Activated naive CD4-positive, alpha-beta T cell treated with Interleukin-2 at 50 U/mL for 16 hours (primary cell): ENCODE results near the gene DLX5.
A peak's percentile ranks its signal among the peaks of the same experiment; 100 is the strongest.

Experiments
- DNase-seq: peaks from one replicate; pipeline ENCODE4 v3.0.0-alpha.2; 2020

DLX5 gene

DNA sequence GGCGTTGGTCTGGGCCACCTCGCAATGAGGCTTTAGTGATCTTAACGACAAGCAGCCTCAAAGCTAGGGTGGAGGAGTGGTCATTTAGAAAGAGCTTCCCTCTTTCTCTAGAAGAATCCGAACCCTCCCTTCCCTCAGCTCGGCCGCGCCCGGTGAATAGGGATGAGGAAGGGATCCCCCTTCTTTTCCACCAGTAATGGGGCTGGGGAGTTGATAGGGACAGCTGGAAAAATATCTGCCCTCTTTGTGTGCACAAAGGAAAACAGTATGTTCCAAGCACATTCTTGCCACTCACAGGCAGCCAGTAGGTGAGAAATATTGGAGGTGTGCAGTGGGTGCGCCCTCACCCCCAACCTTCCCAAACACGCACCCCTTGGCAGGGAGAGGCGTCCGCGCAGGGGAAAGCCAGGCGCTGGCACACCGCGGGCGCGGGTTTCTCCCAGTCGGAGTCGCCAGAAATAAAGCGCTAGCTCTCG, 6.5 kb downstream of the DLX5 start:
- no peak for DNase-seq

DNA sequence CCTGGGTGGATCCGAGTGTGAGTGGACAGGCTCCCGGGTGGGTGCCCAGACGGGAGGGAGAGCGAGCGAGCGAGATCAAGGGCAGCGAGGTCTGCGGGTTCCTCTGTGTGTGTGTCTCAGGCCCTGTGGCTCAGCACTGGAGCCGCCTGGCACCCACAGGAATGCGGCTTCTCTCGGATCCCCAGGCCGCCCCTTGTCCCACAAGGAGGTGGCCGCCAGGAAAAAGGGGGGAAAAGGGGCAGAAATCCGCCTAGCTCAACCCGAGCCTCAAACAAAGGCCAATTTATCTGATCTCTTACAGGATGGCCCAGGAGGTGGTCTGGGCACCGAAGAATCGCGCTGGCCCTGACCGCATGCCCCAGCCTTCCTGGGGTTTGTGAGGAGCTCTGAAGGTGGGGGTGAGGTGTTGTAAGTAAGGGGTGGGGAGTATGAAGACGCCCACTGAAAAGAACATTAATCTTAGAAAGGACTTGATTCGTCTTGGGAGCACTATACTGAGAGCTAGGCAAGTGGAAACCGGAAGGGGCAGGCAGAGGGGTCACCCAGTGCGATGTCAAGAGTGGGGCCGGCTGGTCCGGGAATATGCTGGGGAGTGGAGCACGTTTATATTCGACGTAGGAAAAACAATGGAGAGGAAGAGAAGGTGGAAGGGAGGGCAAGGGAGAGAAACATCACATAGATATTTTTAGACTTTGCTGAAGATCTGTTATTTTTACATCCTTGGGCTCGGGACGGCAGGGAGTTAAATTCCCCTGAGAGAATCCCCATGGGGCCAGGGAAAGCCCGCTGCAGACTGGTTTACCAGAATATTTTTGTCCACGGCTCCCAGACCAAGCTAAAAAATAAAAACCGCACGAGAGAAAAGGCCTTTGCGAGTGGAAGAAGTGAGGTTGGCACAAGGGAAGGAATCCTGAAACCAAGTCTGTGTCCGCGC, 7.2 kb downstream of the DLX5 start:
- no peak for DNase-seq

DNA sequence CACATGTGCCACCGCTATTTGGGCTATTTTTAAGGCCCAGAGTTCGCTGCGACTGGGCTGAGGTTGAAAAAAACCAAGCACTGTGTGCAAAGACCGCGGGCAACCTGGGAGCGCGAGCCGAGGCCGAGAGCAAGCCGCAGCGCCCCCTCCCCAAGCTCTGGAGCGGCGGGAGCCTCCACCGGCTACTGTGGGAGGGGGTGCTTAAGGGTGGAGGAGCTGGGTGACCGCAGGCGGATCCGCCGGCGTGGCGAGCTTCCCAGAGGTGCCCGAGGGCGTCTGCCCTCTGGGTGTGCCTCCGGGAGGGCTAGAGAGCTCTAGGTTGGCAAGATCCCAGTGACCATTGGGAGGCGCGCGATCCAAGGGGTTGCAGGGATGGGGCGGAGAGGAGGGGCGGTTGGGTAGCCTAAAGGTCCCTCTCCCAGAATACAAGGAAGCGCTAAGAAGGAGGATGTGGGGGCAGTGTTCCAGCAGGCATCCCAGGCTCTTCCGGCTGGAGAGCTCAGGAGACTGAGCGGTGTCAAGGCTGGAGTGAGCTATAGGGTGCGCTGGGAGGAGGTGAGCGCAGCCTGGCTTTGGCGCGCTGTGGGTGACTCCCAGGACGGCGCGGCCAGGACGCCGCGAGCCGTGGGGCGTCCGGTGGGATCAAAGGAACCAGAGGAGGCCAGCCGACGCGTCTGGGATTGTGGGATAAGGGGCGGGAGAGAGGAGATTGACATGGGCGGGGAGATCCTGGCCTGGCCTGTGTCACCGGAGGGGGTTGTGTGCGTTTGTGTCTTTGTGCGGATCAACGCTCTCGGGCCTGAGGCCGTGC, 8.0 kb downstream of the DLX5 start:
- no peak for DNase-seq

DNA sequence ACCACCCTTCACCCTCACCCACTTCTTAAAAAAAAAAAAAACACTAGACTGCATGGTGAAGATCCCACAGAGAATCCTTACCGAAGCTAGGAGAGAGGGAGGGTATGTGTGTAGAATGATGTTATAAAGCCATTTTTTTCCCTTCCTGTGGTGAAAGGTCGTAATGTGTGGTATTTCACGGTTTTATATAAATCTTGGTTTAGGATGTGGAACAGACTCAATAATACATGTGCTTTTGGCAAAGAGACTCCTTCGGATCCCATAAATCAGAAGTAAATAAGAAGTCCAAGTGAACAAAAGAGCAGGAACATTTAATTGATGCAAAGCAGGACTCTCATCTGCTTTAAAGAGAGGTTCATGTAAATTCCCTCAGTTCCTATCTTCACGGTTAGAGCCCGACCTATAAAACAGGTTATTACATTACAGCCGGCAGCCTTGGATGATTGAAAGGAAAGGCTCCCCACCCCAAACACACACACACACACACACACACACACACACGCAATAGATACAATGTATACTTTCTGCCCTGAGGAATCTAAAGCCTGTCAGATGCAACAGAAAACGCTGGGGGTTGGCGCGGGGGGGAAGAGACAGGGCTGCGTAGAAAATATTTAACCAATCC, 8.8 kb downstream of the DLX5 start:
- no peak for DNase-seq

DNA sequence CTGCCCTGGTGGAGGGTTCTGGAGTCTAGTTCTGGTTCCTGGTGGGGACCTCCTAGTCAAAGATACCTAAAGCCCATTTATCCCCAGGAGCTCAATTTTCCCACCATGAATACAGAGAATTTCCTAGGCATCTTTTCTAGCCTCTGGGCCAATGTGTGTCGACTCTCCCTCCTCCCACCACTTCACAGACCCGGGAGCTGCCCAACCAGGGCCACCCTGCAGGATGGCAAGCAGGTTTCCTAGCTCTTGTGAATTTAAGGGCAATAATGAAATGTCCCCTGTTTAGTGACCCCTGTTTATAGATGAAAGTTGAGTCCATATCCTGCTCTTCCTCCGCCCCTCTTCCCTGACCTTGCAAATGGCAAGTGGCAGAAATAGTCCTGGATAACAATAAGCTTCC, 9.4 kb downstream of the DLX5 start:
- no peak for DNase-seq

DNA sequence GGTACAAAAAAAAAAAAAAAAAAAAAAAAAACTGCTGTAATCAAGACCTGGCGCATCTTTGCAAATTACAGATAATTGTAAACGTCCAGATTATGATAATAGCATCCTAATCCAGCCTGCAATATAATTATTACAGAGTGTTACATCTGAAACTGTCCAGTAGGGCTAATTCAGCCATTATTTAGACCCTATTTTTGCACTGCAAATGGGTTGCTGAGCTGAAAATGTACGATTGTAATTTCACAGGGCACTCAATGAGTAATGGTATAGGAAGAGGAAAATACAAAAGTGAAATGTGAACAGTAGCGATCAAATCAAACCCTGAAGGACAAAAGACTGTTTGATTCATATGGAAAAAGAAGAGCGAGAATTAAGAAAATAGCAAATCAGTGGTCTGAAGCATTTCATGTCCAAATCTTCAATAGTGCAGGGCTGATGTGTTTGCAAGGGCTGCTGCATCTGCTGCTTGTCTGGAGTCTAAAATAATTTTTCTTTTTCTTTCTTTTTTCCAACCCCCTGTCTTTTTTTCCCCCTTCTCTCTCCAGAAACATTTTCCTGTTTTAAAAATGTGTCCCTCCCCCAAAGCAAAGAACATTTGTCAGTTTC, 10.4 kb downstream of the DLX5 start:
- no peak for DNase-seq

DNA sequence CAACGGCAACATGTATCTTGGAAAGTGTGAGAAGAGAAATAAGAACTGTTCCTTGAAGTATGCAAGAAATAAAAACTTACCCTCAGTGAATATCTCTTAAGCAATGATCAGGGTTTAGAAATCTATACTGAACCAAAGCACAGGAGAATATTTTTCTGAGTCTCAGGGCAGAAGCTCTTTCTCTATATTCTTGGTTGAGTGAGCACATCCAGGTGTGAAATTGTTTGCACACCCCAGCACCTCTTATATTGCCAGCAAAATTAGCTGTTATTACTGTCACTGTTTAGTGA, 10.8 kb downstream of the DLX5 start:
- no peak for DNase-seq

DNA sequence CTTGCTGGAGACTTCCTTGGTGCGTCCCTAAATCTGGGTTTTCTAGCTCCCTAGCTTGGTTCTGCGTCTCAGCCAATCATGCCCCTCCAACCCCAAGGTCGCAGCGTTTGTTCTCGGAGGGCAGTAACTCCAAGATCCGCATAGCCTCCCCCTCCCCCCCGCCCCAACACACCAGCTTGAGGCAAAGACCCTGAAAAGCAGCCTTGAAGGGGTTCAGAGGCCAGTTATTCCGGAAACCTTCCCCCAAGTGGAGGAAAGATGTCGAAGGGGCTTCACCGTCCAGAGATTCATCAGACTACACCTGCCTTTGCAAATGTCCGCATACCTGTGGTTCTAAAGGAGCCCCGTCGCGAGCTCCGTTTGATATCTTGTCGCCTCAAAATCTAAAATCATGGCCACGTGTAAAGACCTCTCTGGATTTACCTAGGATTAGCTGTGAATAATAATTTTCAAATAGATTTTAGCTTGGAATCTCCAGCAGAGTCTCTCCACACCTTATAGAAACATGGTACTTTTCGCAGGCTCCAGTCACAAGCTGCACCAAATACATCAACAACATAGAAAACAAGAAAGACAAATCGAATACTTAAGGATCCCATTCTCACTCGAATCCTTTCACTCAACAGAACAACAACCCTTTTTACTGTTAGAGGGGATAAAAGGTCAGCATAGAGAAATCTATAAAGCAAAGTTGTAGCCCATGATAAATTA, 11.3 kb downstream of the DLX5 start:
- no peak for DNase-seq

DNA sequence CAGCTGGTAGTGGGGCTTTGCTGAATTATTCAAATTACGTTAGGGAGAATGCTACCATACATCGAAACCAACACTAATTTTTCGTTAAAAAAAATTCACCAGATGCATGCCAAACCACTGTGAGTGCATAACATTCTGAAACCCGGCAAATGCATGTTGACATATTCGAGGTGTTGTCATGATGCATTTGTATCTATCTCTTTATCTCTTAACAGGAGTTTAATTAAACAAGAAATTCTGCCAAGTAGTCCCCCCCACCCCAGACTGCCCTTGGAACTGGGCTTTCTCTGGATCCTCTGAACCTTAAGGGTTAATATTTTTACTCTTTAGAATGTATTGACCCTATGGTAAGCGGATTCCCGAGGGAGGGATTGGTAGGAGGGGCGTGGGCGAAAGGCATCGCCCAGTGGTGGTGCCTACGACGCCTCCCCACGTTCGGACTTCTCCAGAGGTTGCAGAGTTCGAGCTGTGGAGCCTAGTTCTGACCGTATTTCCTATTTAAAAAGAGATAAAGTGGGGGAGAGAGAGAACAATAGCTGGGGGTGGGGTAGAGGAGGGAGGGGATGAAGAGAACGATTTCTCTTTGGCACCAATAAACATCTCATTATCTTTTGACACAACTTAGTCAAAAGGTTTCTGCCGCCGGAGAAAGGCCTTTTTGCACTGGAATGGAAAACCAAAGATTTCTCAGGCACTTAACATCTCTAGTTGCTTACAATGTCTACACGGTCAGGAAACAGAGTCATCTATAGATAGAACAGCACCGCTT, 12.1 kb downstream of the DLX5 start:
- no peak for DNase-seq

DNA sequence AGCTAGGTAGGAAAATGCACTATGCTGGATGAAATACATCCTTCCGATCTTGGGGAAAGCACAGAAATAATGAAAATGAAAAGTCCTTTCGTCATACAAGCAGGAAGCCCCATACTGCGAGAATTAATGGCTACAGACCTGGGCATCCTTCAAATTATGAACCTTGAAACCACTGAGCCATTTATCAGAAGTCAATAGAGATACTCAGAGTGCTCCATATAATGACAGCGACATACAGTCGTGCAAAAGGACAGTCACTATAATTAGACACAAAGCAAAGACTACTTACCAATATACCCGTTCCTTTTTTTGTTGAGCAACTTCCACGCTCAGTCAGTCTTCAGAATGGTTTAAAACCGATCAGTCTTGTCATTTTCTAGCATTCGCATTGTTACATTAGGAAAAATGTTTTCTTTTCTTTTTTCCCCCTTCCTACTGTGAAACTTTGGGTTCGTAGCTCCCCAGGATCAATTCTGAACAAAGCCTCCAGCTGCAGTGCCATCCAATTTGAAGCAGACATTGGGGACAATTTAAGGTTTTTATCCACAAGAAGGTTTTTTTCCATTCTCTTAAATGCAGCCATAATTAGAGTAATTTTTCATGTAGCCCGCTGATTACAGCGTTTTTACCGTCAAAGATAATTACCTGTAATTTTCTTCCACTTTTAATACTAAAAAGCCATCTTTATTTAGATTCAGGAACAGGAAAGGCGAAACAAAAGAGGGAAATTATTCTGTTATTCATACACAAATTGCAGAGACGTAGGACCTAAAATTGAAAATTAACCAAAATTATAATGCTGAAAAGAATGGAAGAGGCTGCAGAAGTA, 12.9 kb downstream of the DLX5 start:
- no peak for DNase-seq

DNA sequence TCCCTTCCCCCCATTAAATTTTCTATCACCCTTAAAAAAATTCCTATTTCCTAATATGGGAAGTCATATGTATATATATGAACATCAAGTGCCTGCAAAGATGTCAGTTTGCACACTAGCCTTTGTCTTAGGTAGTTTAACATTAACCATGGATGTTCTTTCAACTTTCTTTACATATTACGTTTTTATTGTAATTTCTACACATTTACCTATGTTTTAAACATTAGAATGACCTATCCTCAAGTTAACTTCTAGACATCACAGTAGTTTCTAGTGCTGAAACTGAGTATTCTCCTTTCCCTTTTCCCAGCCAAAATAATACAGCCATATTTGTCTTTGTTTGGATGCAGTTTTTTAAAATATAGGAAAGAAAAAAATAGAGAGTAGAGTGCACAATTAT, 13.5 kb downstream of the DLX5 start:
- no peak for DNase-seq

DNA sequence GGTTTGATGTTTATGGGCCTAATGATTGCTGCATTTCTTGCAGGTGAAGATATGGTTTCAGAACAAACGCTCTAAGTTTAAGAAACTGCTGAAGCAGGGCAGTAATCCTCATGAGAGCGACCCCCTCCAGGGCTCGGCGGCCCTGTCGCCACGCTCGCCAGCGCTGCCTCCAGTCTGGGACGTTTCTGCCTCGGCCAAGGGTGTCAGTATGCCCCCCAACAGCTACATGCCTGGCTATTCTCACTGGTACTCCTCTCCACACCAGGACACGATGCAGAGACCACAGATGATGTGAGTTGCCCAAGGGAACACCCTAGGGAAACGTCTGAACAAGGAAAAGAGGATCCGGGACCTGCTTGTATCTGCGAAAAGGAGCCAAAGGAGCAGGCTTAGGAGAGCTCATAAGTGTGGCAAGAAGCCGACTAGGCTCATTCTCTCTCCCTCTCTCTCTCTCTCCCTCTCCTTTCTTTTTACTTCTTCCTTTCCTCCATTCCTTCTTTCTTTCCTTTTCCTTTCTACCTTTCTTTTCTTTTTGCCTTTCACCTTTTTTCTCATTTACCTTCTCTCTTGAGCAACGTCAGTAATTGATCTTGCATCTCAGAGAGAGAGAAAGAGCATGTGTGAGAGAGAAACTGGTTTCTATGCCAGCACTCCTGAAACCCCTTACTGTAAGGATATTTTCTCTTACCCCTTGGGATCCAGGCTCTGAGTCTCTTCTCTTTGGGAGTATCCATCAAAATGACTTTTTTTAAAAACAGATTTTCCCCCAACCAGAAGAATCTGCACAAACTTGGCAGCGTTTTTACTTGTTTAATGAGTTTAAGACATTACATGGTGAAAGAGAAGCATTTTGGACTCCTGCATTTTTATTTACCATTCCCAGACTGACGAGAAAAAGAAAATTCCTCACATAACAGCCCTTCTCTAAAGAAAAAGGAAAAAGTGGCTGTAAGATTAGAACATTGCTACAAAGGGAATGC, 14.6 kb downstream of the DLX5 start:
- DNase-seq: no peak

DNA sequence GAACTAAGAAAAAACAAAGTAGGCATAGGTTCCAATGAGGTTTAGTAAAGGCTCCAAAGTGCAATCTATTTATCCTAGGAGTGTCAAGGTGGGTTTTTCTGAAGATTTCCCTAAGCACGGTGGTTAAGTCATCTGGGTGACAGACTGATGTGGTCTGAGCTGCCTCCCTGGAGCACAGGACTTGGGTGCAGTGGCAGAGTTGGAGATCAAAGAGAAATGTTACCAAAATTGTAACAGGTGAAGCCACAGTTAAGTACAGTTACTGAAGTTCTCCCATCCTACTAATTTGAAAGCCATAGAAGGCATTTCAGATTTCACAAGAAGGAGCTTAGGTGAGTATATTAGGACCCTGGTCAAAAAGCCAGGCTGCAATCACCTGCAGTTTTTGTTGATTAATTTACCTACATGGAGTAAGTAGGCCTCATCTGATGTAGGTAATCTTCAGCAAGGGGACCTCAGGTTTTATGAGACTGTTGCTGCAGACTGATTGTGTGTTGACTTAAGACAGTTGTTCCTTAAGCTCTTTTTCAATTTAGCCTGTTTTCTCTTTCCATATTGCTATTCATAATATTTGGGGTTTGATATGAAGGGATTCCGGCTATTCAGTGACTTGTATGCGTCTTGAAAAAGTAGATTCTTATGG, 16.2 kb downstream of the DLX5 start:
- no peak for DNase-seq

DNA sequence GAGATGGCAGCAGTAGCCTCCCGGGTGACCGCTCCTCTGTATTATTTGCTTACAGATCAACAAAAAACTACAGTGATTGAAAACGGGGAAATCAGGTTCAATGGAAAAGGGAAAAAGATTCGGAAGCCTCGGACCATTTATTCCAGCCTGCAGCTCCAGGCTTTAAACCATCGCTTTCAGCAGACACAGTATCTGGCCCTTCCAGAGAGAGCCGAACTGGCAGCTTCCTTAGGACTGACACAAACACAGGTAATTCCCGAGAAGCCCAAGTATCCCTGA, 17.1 kb downstream of the DLX5 start:
- no peak for DNase-seq

DNA sequence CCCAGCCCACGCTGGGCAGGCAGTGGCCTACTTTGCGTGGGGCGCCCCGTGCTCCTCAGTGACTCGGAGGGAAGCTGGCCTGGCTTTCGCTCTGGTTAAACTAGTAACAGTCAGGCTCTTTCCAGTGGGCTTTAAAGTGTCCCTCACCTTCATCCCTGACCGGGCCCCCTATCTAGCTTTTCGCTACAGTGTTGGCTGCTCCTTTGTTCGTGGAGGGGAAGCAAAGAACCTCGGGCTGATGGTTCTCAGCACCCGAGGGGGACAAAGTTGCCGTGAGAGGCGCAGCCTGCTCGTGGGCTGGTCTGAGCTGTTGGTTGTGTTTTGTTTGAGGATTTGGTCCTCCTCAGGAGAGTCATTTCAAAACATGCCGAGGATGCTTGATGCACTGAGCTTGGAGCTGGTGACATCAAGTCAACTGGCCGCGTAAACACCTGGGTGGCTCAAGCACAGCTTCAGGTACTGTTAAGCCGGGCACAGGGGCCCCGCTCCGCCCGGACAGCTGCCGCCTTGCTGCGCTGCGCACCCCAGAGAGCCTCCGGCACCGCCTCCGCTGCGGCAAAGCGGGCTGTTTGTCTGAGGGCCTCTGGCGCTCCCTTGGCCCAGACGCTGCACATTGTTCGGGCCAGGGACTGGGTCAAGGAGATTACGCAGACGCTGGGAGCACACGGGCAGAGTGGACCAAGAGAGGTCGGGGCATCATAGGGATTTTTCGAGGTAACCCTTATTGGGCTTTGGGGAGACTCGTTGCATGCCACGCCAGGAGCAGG, 17.6 kb downstream of the DLX5 start:
- DNase-seq: no peak

DNA sequence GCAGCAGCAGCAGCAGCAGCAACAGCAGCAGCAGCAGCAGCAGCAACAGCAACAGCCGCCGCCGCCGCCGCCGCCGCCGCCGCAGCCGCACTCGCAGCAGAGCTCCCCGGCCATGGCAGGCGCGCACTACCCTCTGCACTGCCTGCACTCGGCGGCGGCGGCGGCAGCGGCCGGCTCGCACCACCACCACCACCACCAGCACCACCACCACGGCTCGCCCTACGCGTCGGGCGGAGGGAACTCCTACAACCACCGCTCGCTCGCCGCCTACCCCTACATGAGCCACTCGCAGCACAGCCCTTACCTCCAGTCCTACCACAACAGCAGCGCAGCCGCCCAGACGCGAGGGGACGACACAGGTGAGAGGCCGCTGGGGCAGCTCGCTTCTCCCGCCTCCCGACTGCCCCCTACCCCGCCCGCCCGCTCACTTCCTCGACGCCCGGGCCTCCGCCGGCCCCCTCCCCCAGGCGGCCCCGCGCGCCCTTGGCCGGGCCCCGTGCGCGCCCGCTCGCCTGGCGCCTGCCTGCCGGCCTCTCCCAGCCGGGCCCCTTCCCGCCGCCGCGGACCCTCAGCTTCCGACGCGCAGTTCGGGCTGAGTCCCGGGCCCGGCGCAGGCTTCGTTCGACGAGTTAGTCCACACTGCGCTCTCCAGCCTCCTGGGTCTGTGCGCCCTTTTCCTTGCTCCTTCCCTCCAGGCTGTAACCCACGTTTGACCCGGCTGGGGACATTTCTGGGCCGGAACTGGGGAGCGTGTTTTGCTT, 18.4 kb downstream of the DLX5 start:
- peak; percentile 23 for DNase-seq

DNA sequence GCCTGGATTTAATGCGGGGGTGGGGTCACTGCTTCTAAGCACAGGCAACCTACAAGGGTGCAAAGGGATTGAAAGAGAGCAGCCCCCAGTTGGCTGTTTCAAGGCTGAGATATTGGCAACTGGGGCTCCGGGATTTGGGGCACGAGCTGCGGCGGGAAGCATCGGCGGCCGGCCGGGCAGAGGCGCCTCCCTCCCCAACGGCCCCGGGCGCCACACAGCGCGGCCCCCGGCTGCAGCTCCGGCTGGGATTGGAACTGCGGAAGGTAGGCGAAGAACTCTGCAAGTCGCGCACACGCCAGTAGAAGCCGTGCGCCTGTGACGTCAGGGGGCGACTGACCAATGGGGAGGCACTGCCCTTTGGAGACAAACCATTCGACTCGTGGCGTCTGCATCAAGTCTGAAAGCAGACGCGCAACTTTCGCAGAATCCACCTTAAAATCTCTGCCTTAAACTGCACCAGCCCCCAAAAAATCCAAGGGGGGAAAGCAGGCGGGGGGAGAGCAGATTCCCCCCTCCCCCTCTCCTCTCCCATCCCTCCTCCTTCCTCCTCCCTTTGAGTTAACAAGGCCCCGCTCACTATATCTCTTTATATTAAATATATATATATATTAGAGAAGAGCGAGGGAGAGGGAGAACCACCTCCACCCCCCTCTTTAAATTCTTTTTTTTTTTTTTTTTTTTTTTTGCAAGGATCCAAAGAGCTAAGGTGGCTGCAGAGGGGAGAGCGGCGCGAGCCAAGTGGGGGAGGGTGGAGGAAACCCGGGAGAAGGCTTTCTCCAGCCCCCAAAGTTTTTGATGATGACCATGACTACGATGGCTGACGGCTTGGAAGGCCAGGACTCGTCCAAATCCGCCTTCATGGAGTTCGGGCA, 19.2 kb downstream of the DLX5 start, which contains the start of gene DLX6:
Gene DLX6, plus strand, starts transcription at position 371 of the 872 bp plus-strand sequence. Its CDS starts 425 bp downstream, at position 796.
- peak; percentile 30 for DNase-seq
